Thymus (tissue), 11 donors: Measurements from ENCODE around the gene SPATC1L. TPM values are rescaled to one million over a fixed set of nuclear protein-coding genes. Genes with fewer than 3 reads are reported as not detected.
"Not testable (repeated sequence)": the region's sequence is repeated elsewhere in the genome, so short reads cannot be mapped to it uniquely, and the experiment has no call there.

Experiments
- DNase-seq, 9 donors: peaks; one replicate each; pipeline ENCODE4 v3.0.0-alpha.2; 2013; ENCODE audit warnings: low spot score in 9 of 9, low read depth in 6 of 9, missing footprints in 1 of 9
- H3K27ac ChIP-seq, 2 donors: one replicate each; pipeline ENCODE4 v1.5.1; 2013; ENCODE audit warnings: control low read depth in 1 of 2, low read depth in 1 of 2, low read length in 1 of 2, mild to moderate bottlenecking in 1 of 2, moderate library complexity in 1 of 2
- H3K27me3 ChIP-seq, 2 donors: one replicate each; pipeline ENCODE4 v1.5.1; 2013; ENCODE audit warnings: low read length in 1 of 2; ENCODE audit not compliant: control insufficient read depth in 2 of 2, insufficient read depth in 1 of 2
- H3K36me3 ChIP-seq, 2 donors: one replicate each; pipeline ENCODE4 v1.5.1; 2013; ENCODE audit warnings: low read length in 1 of 2, mild to moderate bottlenecking in 1 of 2, moderate library complexity in 1 of 2; ENCODE audit not compliant: control insufficient read depth in 2 of 2, insufficient read depth in 2 of 2
- H3K4me1 ChIP-seq, 2 donors: one replicate each; pipeline ENCODE4 v1.5.1; 2013; ENCODE audit warnings: low read length in 2 of 2; ENCODE audit not compliant: control insufficient read depth in 2 of 2, insufficient read depth in 2 of 2
- H3K4me3 ChIP-seq, 2 donors: one replicate each; pipeline ENCODE4 v1.5.1; 2013; ENCODE audit warnings: low read length in 2 of 2, control low read depth in 1 of 2, mild to moderate bottlenecking in 1 of 2
- H3K9me3 ChIP-seq, 2 donors: one replicate each; pipeline ENCODE4 v1.5.1; 2013; ENCODE audit warnings: low read length in 1 of 2, mild to moderate bottlenecking in 1 of 2; ENCODE audit not compliant: control insufficient read depth in 2 of 2, insufficient read depth in 1 of 2
- WGBS: extraction: QIAGEN DNeasy Blood & Tissue Kit; methylation state at CpG from one replicate; pipeline ENCODE4 v1.1.7; 2013; 5-methylcytosine and 5-hydroxymethylcytosine counted together
- polyA plus RNA-seq: library from polyadenylated mRNA; stranded (reverse); fragments of 200-250 nt; gene quantifications from one replicate; pipeline ENCODE4 v1.2.3, GENCODE V29; 2013
- total RNA-seq: library from RNA; stranded (reverse); fragments of 120-200 nt; gene quantifications from one replicate; pipeline ENCODE4 v1.2.4, GENCODE V29; 2013
- donor health status: healthy.

The SPATC1L gene
- total and polyA plus RNA-seq, 2 donors = 4.8 to 9.6 TPM

DNA sequence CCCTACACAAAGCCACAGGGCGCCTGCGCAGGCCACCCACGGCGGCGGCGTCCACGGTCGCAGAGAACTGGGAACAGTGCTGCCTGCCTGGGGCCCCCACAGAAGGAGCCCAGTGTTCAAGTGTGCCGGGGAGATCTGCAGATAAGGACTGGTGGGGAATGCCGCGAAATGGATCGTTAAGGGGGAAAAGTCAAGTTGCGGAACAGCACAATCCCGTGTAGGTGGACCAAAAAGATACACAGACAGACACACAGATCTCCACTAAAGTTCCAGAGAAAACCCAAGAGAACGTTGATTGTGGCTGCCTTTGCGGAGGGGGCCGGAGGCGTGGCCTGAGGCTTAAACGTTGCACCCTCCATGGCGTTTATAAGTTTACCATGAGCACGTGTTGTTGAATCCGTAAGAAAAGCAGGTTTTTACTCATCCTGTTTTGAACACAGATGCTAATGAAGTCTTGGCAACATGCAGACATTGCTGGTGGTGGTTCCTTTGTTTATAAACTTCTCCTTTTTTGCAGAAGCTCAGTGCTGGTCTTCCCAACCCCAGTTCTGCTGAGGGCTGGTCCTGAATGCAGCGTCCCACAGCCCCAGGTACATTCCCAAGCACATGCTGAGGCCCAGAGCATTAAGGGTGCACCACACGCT, 4.1 kb downstream of the SPATC1L start:
- 87% methylated on average over 24 of the region's 24 CpGs for WGBS
- H3K36me3 ChIP-seq = no peaks in the 10 kb centered on the region
- H3K9me3 ChIP-seq = no peaks in the 10 kb centered on the region
- peaks cover 0 to 2% of the 10 kb centered on the region in 2 donors for H3K27me3 ChIP-seq
- peaks cover 0 to 11% of the 10 kb centered on the region in 2 donors for H3K4me1 ChIP-seq
- no peak for DNase-seq
- no peak overlapping the region for H3K4me3 ChIP-seq
- no peak overlapping the region for H3K27ac ChIP-seq

GRCh38 chr21:46179708-46180078, 4.6 kb downstream of the SPATC1L start:
- DNase-seq = no peak
- peaks cover 0 to 6% of the 10 kb centered on the region in 2 donors for H3K4me1 ChIP-seq
- H3K27ac ChIP-seq = no peak overlapping the region
- H3K27me3 ChIP-seq = peaks cover 0 to under 1% of the 10 kb centered on the region in 2 donors
- H3K9me3 ChIP-seq = no peaks in the 10 kb centered on the region
- H3K36me3 ChIP-seq = no peaks in the 10 kb centered on the region
- WGBS = 95% methylated on average over 17 of the region's 17 CpGs
- no peak overlapping the region for H3K4me3 ChIP-seq

GRCh38 chr21:46178961-46179360, 5.3 kb downstream of the SPATC1L start:
- WGBS = 85% methylated on average over 4 of the region's 4 CpGs
- DNase-seq = no peak
- no peaks in the 10 kb centered on the region for H3K27me3 ChIP-seq
- H3K27ac ChIP-seq = no peak overlapping the region
- H3K4me1 ChIP-seq = peaks cover 0 to 3% of the 10 kb centered on the region in 2 donors
- H3K4me3 ChIP-seq = no peak overlapping the region
- H3K36me3 ChIP-seq = no peaks in the 10 kb centered on the region
- H3K9me3 ChIP-seq = no peaks in the 10 kb centered on the region

GRCh38 chr21:46176443-46177129, 7.7 kb downstream of the SPATC1L start:
- not testable (repeated sequence) for H3K9me3 ChIP-seq, H3K27me3 ChIP-seq, DNase-seq, H3K4me1 ChIP-seq, H3K4me3 ChIP-seq, H3K36me3 ChIP-seq, H3K27ac ChIP-seq
- 98% methylated on average over 3 of the region's 3 CpGs for WGBS

- Histone ChIP-seq H3K4me3 (no peak overlapping the region), H3K36me3 (no peaks in the 10 kb centered on the region), H3K27ac (no peak overlapping the region), H3K27me3 (no peaks in the 10 kb centered on the region), H3K9me3 (peaks cover 0 to 4% of the 10 kb centered on the region in 2 donors), H3K4me1 (no peaks in the 10 kb centered on the region)
- DNase-seq = no peak
- WGBS = 100% methylated on average over 1 of the region's 1 CpG
These were observed 10.7 kb downstream of the SPATC1L start for GRCh38 chr21:46173573-46173972.

DNA sequence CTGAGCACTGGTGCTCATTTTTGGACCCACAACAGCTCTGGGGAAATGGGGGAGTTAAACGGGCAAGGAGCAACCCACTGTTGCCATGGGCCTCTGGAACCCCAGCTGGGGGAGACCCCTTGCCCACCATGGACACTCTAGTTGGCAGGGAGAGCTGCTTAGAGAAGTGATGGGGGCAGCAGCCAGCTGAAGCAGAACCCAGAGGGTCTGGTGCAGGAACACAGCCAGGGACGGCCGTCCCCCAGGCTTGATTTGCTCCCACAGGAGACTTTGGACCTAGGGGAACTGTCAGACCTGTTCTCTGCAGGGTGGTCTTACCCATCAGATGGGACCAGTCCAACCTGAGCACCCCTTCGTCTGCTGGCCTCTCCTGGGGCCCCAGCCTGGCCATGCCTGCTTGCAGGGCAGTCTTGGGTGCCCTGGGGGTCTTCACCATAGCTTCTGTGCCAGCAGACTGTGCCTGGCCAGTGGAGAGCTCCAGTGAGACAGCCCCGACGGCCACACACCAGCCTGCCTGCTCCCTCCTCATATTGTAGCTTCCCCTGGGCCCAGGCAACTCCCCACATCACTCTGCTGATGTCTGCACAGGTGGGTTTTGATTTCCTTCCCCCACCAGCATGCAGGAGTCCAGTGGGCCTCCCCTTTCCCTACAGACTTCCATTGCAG, 11.3 kb downstream of the SPATC1L start:
- H3K36me3 ChIP-seq = no peaks in the 10 kb centered on the region
- no peaks in the 10 kb centered on the region for H3K4me1 ChIP-seq
- no peaks in the 10 kb centered on the region for H3K27me3 ChIP-seq
- no peak for DNase-seq
- WGBS = 96% methylated on average over 6 of the region's 6 CpGs
- H3K4me3 ChIP-seq = no peak overlapping the region
- no peak overlapping the region for H3K27ac ChIP-seq
- peaks cover 0 to 4% of the 10 kb centered on the region in 2 donors for H3K9me3 ChIP-seq

GRCh38 chr21:46171996-46172862, 12.0 kb downstream of the SPATC1L start:
- 95% methylated on average over 21 of the region's 21 CpGs for WGBS
- no peak overlapping the region for H3K4me3 ChIP-seq
- H3K27ac ChIP-seq = no peak overlapping the region
- peaks cover 0 to 4% of the 10 kb centered on the region in 2 donors for H3K9me3 ChIP-seq
- H3K4me1 ChIP-seq = no peaks in the 10 kb centered on the region
- H3K27me3 ChIP-seq = no peaks in the 10 kb centered on the region
- DNase-seq = no peak
- no peaks in the 10 kb centered on the region for H3K36me3 ChIP-seq

DNA sequence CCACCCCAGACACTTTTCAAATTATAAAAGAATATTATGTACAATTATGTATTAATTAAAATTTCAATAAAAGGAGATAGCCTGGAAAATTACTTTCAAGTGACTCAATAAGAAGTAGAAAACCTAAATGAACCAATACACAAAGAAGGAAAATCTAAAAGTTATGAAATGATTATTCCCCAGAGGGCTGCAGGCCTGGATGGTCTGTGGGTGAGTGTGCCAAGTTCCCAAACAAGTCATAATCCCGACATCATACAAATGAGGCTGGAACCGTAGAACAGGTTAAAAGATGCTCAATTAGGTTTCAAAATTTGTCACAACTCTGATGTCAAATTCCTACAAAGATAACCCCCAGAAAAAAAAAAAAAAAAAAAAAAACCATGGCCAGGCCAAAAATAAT, 12.7 kb downstream of the SPATC1L start:
- Histone ChIP-seq H3K27ac (no peak overlapping the region), H3K4me3 (no peak overlapping the region), H3K27me3 (no peaks in the 10 kb centered on the region), H3K4me1 (no peaks in the 10 kb centered on the region), H3K9me3 (peaks cover 0 to 4% of the 10 kb centered on the region in 2 donors), H3K36me3 (no peaks in the 10 kb centered on the region)
- WGBS = 70% methylated on average over 2 of the region's 2 CpGs
- no peak for DNase-seq
